Eye (tissue), 1 donor: ENCODE measurements around the gene ZNF485.
"Not testable (repeated sequence)": the region's sequence is repeated elsewhere in the genome, so short reads cannot be mapped to it uniquely, and the experiment has no call there.

Experiments used
- DNase-seq: peaks from one replicate; pipeline ENCODE4 v3.0.0-alpha.2; 2015

The ZNF485 gene

DNA sequence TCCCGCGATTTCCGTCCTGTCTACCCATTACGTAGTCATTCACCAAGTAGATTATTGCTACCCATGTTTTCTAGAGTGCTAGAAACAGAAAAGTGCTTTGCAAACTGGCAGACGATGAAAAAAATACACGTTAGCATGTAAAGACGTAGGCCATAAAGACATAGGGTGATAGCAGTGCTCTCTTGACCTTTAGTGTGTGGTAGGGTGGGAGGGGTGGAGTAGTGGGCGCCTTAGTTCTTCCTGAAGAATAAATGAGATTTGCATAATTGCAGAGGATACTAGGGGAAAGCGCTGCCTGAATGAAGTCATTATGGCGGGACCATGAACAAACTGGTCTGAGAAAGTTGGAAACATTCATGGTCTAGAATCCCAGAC, 948 bp downstream of the ZNF485 start:
- DNase-seq = no peak

DNA sequence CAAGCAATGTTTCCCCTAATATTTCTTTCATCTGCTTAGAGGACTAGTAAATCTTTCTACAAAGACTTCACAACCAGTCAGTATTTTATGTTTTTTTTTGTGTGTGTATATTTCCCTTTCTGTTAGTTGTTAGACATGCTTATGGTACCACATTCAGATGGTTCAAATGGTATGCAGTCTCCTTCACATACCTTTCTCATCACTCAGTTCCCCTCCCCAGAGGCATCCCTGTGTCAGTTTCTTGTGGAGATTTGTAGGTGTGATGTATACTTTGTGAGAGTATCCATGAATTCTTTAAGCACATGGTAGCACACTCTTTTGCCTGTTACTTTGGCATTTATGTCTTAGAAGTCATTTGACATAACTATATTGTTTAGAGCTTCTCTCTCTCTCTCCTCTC, 4.4 kb downstream of the ZNF485 start:
- no peak for DNase-seq

DNA sequence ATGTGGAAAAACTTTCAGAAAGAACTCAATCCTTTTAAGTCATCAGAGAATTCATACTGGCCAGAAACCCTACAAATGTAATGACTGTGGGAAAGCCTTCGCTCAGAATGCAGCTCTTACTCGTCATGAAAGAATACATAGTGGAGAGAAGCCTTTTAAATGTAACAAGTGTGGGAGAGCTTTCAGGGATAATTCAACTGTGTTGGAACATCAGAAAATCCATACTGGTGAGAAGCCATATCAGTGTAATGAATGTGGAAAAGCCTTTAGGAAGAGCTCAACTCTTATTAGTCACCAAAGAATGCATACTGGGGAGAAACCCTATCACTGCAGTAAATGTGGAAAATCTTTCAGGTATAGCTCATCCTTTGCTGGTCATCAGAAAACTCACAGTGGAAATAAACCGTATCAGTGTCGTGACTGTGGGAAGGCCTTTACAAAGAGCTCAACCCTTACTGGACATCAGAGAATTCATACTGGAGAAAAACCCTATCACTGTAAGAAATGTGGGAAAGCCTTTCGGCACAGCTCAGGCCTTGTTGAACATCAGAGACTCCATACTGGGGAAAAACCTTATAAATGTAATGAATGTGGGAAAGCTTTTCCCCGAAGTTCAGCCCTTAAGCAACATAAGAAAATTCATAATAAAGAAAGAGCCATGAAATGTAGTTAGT, 10.6 kb downstream of the ZNF485 start:
- DNase-seq = no peak

DNA sequence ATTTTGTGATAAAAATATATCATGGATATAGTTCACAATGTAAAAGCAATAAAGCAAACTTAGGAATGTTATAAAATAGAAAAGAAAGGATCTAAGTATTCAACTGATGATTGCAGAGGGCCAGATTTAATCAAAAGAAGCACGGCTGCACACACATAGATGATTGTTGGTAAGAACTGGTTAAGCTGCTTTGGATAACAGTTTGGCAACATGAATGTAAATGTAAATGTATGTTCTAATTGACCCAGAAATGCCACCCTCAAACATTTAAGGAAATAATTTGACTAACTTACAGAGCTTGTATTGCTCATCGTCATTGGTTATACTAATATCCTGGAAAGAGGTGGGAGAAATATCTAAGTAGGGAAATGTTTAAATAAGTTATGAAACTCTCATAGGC, 13.1 kb downstream of the ZNF485 start:
- no peak for DNase-seq

DNA sequence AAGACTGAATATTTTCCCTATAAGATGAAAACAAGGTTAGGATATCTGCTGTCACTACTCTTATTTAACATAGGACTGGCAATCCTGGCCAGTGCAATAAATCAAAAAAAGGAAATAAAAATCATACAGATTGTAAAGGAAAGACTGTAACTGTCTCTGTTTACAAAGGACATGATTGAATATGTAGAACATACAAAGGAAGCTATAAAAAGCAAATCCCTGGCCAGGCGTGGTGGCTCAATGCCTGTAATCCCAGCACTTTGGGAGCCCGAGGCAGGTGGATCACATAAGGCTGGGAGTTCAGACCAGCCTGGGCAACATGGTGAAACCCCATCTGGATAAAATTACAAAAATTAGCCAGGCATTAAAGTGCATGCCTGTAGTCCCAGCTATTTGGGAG, 15.8 kb downstream of the ZNF485 start:
- DNase-seq = no peak

DNA sequence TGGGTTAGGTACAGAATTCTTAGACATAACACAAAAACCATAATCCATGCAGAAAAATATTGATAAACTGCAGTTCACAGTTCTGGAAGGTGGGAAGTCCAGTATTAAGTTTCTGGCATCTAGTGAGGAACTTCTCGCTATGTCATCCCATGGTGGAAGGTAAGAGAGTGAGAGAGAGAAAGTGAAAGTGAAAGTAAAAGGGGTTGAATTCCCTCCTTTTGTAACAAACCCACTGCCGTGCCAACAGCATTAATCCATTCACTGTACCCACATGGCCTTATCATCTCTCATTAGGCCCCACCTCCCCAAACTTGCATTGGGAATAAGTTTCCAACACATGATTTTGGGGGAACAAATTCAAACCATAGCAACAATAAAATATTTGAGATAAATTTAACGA, 17.1 kb downstream of the ZNF485 start:
- DNase-seq = peak; percentile 23

DNA sequence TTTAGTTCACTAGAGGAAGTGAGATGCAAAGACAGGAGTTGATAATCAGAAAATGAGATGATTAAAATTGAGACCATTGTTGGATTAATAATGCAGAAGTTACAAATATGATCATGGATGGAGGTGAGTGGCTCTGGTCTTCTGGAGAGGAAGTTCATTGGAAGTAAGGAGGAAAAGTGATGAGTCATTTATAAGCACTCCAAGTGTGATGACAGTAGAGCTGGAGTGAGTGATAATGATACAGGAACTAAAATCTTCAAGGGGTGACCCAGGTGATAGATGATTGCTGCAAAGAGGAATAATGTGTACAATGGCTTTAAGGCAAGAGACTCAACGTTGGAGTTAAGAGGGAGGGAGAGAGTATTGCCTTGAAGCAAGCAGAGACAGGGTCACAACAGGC, 21.7 kb downstream of the ZNF485 start:
- no peak for DNase-seq

DNA sequence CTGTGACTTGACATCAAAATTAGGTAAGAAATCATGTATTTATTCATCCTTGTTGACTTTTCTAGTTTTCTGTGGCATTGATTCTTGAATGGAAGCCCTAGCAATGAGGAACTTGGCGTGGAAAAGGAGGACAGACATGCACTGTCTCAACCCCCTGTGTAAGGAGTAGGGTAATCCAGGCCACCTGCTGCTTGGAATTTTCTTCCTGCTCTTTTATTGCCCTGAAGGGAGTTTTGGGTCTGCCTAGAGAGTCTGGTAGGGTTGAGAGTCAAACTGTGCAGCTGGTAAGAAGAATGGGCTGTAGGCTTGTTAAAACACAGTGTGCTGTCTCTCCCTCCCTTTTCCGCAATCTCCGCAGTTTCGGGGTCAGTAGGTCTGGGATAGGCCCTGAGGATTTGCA, 22.7 kb downstream of the ZNF485 start:
- DNase-seq = no peak

DNA sequence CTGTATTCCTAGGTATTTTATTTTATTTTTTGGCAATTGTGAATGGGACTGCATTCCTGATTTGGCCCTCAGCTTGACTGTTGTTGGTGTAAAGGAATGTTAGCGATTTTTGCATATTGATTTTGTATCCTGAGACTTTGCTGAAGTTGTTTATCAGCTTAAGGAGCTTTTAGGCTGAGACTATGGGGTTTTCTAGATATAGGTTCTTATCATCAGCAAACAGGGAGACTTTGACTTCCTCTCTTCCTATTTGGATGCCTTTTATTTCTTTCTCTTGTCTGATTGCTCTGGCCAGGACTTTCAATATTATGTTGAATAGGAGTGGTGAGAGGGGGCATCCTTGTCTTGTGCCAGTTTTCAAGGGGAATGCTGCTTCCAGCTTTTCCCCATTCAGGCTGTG, 29.6 kb downstream of the ZNF485 start:
- DNase-seq = not testable (repeated sequence)

DNA sequence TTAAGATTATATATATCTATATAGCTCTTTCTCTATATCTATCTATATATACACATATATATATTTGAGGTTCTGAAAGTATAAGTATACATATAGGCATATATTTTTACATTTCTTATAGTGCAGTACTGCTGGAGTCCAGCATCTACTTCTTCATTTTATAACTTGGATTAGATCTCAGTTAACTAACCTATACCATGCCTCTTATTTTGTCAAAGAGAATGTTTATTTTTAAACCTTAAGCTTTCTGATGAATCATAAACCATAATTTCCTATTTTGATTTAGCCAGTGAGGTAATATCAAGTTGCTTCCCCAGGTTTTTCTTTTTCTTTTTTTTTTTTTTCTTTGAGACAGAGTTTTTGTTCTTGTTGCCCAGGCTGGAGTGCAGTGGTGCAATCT, 34.4 kb downstream of the ZNF485 start:
- DNase-seq = no peak

DNA sequence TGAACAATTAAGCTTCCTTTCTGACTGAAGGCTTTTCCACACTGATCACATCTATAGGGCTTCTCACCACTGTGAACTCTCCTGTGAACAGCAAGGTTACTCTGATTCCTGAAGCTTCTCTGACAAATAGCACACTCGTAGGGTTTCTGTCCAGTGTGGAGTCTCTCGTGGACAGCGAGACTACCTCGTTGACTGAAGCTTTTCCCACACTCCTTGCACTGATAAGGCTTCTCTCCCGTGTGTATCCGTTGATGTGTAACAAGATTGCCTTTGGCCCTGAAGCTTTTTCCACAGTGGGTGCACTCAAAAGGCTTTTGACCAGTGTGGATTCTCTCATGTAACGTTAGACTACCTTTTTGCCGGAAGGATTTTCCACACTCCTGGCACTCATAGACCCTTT, 38.0 kb downstream of the ZNF485 start:
- DNase-seq = peak; percentile 30

DNA sequence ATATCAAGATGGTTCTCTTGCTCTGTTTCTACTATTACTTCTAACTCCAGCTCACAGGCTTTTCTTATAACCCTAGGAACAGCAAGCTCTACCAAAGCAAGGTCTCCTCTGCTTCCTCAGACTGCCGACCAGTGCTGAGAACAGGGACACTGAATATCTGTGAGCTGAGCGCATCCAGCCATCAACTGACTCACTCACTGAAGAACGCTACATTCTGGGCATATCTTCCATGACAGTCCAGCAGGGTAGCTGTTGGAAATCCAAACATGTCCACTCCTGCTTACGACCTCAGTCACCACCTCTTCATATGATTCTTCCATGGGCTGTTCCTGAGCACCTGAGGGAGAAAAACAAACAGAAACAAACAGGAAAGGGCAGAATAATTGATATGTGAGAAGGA, 39.6 kb downstream of the ZNF485 start:
- no peak for DNase-seq

DNA sequence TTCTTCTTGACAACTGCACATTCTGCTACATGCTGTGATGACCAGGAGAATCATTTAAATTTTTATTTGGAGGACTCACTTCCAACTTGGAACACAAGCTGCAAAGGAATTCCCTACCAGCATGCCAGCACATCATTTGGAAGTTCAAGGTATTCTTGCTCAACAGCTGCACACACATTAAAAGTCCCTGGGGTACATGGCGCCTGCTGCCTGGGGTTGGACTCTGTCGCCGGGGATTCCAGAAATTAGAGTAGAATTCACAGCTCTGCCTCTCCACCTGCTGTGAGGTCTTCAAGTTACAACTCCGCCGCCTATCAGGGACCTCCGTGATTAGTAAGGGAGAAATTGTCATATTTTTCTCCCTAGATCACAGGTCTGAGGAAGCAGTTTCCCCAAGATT, 41.3 kb downstream of the ZNF485 start:
- peak; percentile 33 for DNase-seq

DNA sequence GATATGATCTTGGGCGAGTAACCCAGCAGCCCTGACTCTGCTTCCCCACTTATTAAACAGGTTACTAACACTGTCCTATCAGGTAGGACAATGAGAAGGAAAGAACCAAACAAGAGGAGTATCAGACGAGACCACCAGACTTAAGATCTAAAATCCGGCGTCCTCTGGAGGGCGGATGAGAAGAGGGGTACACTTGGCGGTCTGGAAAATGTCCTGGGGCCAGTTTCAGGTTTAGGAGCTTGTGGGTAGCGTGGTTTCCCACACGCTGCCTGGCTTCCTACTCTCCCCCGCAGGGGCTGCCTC, 41.8 kb downstream of the ZNF485 start:
- DNase-seq = no peak

DNA sequence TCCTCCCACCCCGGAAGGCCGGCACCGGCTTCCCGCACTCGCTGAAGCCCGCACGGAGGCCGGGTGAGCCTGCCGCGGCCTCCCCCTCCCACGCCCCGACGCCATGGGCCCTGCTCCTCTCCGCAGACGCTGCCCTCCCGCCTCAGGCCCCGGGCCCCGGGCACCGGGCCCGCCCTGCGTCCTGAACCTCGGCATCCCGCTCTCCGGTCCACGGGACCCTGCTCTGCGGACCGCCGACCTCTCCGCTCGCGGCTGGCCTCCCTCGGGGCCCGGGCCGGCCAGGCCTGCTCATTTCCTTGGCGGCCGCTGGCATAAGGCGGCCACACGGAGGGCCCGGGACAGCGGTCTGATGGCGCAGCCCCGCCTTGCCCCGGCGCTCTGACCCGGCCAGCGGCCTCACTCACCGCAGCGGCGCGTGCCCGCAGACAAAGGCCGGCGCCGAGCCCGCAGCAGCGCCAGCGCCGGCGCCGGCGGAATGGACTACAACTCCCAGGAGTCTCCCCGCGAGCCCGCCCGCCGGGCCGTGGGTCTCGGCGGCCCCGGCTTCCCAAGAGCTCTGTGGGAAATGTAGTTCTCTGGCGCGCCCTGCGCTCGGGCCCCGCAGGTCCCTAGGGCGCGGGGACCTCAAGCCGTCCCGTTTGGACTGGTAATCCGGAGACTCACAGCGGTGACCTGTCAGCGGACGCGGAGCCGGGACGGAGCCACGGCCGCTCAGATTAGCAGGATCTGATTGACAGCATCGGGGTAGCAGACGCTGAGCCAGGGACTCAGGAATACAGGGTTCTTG, 42.4 kb downstream of the ZNF485 start, which contains the start of gene ZNF32:
ZNF32 (minus strand) TSS at position 484 of the 787 bp plus-strand sequence. CDS start 2,748 bp downstream, outside the sequence.
- DNase-seq = peak; percentile 96

DNA sequence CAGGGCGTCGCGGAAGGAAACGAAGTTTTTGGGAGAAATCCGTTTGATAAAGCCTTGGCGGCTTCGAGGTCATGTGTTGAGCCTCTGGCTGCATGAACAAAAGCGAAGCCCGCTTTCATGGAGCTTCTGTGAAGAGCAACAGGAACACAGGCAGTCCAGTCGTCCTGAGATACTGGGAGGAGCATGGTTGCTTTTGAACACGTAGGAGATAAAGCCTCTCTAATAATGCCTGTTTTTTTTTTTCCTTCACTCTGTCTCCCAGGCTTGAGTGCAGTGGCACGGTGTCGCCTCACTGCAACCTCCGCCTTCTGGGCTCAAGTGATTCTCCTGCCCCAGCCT, 42.9 kb downstream of the ZNF485 start:
- DNase-seq = no peak

DNA sequence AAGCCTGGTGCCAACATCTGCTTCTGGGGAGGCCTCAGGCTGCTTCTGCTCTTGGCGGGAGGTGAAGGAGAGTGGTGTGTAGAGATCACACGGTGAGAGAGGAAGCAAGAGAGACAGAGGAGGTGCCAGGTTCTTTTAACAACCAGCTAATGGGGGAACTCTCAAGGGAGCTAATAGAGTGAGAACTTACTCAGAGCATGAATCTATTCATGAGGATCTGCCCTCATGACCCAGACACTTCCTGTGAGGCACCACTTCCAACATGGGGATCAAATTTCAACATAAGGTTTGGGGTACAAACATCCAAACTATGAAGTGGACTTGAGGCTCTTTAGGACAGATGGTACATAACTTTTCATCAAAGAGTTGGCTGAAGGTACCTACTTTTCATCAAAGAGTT, 47.5 kb downstream of the ZNF485 start:
- no peak for DNase-seq

DNA sequence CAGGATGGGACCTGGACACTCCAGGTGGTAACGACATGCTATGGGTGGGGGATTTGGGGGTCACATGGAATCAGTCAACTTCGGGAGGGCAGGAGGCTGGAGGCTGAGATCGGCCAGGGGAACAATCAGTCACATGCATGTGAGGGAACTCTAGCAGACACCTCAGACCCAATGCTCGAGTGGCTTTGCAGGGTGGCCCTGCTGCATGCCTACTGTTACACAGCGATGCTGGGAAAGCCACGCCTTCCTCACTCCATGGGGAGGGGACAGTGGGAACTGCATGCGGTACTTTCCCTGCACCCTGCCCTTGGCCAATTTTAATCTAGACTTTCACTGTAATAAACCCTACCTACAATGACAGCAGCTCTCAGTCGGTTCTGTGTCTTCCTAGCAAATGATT, 49.1 kb downstream of the ZNF485 start:
- DNase-seq = no peak

DNA sequence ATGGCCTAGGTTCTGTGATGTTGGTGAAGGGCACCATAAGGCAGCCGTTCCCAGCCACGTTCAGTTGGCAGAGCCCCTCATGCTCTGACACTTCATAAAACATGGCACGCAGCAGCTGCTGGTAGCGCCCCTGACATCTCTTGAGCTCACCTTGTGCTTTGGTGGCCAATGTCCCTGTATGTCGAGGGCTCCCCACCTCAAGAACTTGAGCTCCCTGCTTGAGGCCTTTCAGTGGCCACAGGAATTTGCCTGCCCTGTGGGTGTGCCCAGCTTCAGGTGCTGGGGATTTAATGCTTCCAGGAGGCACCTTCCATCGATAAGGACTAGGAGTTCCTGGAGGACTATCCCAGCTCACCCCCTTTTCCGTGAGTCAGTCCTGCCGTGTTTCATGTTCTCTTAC, 52.0 kb downstream of the ZNF485 start:
- no peak for DNase-seq

DNA sequence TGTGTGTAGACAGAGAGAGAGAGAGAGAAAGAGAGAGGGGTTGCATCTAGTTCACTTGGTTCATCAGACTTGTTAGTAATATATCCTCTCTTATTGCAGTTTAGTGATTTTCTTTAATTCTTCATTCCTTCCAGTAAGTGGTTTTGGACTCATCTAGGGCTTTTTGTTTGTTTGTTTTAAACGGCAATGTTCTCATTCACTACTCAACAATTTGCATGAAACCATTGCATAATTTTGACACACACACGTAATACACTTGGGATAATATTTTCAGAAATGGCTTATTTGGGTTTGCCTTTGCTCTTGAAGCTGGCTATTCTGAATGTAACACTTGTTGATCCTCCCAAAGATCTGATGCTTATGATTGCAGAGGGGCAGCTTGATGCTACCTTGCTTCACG, 58.8 kb downstream of the ZNF485 start:
- no peak for DNase-seq

DNA sequence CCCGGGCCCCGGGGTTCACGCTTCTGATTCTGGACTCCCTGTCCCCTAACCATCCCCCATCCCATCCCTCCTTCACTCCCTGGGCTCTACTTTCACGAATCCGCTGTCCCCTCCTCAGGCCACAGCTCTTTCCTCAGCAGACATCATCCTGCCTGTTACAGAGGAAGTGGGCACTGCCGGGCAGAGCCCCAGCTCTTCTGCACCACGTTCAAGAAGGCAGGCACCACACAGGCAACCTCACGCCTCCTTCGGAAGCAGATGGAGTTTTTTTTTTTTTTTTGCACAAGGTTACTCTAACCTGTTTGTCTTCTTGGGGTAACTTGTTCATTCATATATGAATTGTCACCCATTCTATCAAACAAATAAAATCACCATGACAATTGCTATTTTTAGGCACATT, 60.3 kb downstream of the ZNF485 start:
- no peak for DNase-seq

DNA sequence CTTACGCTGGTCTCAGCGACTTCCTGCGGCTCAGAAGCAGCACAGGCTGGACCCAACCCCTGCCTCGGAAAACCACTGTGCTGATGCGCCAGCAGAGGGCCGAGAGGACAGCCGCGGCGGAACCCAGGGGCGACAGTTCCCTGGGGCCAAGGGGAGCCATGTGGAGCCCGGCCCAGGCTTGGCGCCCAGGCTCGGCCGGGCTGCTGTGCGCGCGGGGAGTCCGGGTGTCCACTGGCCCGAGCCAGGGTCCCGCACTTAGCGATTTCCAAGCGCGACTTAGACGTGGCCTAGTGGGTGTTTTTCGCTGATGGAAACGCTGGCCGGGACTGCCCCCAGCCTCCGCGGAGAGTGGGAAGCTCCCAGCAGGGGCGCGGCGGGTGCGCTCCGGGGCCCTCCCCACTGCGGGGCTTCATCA, 61.1 kb downstream of the ZNF485 start:
- DNase-seq = peak; percentile 79
